Cardiac fibroblast (primary cell): ENCODE results near the gene RABGAP1.

Experiments used
- DNase-seq, 2 donors: peaks; one replicate each; pipeline versions ENCODE4 v3.0.0 to v3.0.0-alpha.2; 2010; ENCODE audit warnings: low read depth in 2 of 2
- H3K4me3 ChIP-seq, 2 donors: replicated peaks in 1 of 2; 1 replicate in 1 of 2; 2 replicates in 1 of 2; pipeline ENCODE4 v1.5.1; 2011; ENCODE audit warnings: low read depth in 2 of 2, low read length in 2 of 2, mild to moderate bottlenecking in 2 of 2, moderate library complexity in 1 of 2
- TF ChIP-seq, protein P1 (sequence below): IDR thresholded peaks from one replicate; pipeline ENCODE4 v1.5.1; 2011; ENCODE audit warnings: low read depth, mild to moderate bottlenecking, low read length, inconsistent platforms

The RABGAP1 gene

DNA sequence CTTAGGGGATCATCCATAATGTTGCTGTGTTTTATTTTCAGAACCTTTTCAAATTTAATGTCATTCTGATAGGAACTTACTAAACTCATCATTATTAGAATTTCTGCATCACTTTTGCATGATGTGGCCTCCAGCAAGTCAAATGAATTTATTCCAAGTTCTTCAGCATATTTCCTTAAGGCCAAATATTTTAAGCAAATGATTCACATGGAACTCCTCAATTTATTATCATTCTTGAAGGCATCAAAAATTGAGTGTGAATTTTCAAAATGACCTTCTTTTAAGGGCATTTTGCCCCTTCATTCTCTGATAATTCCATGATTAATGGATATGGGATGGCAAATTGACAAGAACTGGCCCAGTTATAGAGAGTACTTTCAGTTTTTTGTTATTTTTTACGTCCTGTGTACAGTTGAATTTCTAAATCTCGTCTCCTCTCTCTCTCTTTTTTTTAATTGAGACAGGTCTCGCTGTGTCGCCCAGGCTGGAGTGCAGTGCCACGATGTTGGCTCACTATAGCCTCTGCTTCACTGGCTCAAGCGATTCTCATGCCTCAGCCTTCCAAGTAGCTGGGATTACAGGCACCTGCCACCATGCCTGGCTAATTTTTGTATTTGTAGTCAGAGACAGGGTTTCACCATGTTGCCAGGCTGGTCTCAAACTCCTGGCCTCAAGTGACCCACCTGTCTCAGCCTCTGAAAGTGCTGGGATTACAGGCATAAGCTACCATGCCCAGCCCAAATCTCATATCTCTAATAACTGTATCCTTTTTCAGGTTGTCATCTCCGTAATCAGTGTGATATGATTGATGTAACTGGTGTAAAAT lies 121.7 kb downstream of the RABGAP1 start:
- no peak for DNase-seq
- no peak overlapping the region for H3K4me3 ChIP-seq
- TF ChIP-seq, protein P1, sequence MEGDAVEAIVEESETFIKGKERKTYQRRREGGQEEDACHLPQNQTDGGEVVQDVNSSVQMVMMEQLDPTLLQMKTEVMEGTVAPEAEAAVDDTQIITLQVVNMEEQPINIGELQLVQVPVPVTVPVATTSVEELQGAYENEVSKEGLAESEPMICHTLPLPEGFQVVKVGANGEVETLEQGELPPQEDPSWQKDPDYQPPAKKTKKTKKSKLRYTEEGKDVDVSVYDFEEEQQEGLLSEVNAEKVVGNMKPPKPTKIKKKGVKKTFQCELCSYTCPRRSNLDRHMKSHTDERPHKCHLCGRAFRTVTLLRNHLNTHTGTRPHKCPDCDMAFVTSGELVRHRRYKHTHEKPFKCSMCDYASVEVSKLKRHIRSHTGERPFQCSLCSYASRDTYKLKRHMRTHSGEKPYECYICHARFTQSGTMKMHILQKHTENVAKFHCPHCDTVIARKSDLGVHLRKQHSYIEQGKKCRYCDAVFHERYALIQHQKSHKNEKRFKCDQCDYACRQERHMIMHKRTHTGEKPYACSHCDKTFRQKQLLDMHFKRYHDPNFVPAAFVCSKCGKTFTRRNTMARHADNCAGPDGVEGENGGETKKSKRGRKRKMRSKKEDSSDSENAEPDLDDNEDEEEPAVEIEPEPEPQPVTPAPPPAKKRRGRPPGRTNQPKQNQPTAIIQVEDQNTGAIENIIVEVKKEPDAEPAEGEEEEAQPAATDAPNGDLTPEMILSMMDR: no peak

DNA sequence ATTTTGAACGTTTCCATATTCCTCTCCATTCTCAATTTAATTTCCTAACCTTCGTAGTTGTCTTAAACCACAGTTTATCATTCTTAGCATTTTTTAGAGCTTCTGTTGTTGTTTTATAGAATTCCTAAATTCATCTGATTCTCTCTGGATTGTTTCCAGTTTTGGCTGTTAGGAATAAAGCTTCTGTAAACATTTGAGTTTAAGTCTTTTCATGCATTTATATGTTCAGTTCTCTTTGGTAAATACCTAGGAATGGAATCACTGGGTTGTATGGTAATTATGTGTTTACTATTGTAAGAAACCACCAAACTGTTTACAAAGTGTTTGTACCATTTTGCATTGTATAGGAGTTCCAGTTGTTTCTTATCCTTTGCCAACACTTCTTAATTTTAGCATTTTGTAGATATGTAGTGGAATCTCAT lies 122.4 kb downstream of the RABGAP1 start:
- TF ChIP-seq, protein P1: no peak
- H3K4me3 ChIP-seq: no peak overlapping the region
- peak; percentile 42 to 55 for DNase-seq

DNA sequence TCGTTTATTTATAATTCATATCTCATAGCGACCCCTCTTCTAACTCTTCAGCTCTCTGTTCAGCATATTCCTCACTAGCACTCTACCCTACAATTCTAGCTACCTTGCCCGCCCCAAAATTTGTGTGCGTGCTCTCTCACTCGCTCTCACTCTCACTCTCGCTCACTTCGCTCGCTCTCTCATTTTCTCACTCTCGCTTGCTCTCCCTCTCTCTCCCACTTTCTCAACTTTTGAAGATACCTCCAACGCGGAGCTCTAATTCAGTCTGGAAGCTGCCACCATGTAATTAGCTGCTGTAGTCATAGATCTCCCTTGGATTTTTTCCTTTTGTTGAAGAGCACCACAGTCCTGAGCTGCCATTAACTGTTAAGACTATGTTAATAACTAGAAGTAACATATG lies 123.1 kb downstream of the RABGAP1 start:
- no peak for DNase-seq
- H3K4me3 ChIP-seq: no peak overlapping the region
- TF ChIP-seq, protein P1: no peak

DNA sequence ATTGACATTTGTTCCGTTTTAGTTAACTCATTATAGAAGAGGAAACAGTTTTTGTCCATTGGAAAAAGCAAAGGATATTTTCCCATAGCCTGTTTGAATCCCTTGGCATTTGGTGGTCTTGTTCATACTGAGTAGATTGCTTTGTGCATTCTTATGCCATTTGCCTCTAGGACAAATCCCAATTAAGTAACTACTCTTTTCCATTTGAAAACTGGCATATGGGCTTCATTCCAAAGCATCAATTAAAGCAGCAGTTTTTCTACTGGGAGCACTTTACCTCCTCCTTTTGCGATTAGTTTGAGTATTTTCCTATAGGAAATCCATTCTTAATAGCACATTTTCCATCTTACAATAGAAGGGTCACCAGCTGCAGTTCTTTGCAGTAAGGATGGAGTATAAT lies 123.9 kb downstream of the RABGAP1 start:
- TF ChIP-seq, protein P1: no peak
- no peak overlapping the region for H3K4me3 ChIP-seq
- no peak for DNase-seq

DNA sequence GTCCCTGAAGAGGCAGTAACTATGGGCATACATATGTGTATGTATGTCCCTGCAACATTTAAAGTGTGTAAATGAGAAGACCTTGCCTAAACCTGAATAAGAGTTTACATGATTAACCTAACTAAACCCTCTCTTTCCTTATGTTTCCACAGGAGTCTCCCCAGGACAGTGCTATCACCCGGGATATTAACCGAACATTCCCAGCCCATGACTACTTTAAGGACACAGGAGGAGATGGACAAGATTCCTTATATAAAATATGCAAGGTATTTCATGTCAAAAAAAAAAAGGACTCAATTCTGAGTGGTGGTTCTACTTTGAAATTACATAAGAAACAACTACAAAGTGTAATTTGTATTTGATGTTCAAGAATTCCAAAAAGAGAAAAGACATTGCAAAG lies 124.4 kb downstream of the RABGAP1 start:
- peak in 1 of 2 donors; percentile 17 for DNase-seq

DNA sequence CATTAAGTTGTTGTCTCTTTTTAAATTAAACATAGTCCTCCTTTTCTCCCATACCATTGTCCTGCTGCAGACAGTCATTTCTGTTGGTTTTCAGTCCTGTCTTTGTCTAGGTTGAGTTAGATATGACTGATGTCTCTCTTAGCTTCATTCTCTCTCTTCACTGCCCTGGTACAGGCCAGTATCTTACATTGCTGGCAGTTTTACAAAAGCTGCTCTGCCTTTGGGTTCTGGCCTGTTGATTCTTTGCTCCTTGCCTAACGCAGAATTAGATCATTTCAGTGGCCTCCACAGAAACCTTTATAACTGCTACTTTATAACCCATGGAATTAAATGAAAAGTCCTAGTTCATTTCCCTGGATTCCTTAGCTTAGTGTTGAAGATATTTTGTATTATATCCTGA lies 126.3 kb downstream of the RABGAP1 start:
- TF ChIP-seq, protein P1: no peak
- no peak for DNase-seq

More for the DNA sequence above, 124.4 kb downstream of the RABGAP1 start:
- TF ChIP-seq, protein P1: no peak
- H3K4me3 ChIP-seq: no peak overlapping the region

More for the DNA sequence above, 126.3 kb downstream of the RABGAP1 start:
- no peak overlapping the region for H3K4me3 ChIP-seq
